ENCODE results near the gene SOAT2.

DNA sequence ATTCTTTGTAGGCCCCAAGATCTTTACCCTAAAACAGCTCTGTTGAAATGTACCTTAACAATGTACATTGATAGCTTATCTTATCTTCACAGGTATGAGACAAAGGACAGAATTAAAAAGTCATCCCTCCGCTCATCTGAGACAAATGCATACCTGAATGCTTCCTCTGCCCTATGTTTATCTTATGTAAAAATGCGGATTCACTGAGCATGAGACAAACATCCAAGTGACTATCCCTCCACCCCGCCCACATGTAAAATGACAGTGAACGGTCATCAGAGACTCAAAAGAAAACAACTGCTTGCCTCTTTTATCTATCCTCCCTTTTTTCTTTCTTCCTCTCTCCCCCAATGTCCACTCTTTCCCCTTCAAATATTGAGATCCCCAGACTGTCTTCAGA, 40.1 kb downstream of the SOAT2 start:
- no peak for TF ChIP-seq POLR2AphosphoS5 (IDR thresholded peaks at IDR 0.05)
- TF ChIP-seq, protein P1, sequence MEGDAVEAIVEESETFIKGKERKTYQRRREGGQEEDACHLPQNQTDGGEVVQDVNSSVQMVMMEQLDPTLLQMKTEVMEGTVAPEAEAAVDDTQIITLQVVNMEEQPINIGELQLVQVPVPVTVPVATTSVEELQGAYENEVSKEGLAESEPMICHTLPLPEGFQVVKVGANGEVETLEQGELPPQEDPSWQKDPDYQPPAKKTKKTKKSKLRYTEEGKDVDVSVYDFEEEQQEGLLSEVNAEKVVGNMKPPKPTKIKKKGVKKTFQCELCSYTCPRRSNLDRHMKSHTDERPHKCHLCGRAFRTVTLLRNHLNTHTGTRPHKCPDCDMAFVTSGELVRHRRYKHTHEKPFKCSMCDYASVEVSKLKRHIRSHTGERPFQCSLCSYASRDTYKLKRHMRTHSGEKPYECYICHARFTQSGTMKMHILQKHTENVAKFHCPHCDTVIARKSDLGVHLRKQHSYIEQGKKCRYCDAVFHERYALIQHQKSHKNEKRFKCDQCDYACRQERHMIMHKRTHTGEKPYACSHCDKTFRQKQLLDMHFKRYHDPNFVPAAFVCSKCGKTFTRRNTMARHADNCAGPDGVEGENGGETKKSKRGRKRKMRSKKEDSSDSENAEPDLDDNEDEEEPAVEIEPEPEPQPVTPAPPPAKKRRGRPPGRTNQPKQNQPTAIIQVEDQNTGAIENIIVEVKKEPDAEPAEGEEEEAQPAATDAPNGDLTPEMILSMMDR (IDR thresholded peaks at IDR 0.05), result no peak
- no peak for TF ChIP-seq POLR2A (IDR thresholded peaks at IDR 0.05)

Measured in suprapubic skin (tissue), 4 donors.